ENCODE measurements around the gene FBL.
"Not testable (repeated sequence)": the region's sequence is repeated elsewhere in the genome, so short reads cannot be mapped to it uniquely, and the experiment has no call there.

Gene FBL

DNA sequence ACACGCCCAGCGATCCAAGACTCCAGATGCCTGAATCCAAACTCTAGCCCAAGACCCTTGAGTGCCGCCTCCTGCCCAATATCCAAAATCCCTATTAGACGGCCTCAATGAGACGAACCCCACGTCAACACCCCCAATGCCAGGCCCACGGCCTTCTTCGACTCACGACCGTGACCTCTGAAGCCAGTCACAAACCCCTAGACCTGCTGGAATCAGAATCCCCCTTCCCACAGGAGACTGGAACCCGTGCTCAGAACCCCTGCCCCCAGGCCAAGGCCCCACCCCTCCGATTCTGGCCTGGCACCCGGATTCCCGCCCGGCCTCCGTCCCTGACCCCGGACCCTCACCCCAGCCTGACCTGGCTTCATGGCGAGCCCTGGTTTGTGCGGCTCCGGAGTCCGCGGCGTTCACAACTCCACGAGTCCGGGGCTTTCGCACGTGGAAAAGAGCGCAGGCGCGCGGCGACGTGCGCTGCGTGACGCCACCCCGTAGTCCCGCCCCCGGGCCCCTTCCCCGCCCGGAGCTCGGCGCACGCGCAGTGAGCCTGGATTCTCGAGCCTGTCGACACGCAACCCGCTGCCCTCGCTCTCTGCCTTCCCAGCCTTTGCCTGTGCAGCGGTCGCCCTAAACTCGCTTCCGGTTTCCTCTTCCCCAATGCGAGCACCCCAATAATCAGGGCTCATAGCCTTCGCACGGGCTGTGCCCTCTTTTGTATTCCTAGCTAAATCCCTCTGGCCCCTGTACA lies at the start of gene FBL:
Gene FBL, minus strand, starts transcription at position 447 of the 745 bp plus-strand sequence. Its CDS starts 79 bp downstream, at position 368.
- peak; percentile 99 for DNase-seq

DNA sequence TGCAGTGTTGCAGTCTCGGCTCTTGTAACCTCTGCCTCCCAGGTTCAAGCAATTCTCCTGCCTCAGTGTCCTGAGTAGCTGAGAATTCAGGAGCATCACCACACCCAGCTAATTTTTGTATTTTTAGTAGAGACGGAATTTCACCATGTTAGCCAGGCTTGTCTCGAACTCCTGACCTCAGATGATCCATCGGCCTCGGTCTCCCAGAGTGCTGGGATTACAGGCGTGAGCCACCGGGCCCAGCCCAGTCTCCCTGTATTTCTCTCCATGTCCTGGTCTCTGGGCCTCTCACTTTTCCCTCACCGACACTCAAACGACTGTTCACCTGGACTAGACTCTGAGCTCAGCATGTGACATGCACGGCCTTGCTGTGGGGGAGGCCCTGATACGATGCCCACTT lies 48.9 kb upstream of the FBL start:
- not testable (repeated sequence) for DNase-seq

DNA sequence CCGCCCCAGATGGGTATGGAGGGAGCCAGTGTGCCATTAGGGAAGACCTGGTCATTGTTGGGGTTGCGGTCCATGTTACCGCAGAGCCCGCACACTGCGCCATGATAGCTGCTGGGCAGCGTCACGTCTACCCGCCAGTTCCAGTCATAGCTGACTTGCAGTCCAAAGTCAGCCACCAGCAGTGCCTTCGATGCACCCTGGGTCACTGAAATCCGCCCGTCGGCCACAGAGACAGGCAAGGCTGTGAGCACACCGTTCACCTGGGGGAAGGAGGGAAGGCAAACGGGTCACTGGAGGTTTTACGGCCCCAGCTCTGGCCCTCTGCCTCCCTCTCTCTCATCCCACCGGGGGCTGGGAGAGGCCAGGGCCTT lies 48.0 kb upstream of the FBL start:
- not testable (repeated sequence) for DNase-seq

DNA sequence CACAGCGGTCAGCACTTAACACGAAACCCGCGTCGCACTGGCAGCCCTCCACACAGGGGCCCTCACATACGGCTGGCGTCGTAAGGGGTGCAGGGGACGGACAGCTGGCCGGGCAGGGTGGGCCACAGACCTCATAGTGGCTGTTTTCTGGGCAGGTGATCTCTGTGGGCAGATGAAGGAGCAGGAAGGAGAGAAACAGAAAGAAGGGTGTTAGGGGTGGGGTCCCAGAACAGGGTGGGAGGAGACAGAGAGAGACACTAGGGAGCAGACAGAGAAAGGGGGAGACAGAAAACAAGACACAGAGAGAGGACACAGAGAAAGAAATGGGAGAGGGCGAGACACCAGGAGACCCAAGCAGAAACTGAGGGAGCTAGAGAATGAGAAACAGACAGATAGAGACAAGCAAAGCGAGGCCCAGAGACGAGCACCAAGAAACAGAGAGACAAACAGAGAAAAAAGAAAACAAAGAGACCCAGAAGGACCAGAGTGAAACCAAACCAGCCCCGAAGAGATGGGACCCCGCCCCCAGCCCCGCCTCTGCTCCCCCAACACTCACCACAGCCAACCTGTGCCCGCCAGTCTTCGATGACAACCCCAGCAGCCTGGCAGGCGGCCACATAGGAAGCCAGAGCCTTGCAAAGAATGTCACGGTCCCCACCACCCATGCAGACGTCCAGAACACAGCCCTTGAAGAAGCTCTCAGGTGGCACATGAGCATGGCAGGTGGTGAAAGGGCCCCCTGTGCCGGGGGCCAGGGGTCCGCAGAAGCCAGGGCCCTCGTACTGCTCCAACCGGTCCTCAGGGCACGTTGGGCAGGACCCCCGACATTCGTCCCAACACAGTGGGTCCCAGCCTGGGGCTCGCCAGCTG lies 47.4 kb upstream of the FBL start:
- DNase-seq: not testable (repeated sequence)

DNA sequence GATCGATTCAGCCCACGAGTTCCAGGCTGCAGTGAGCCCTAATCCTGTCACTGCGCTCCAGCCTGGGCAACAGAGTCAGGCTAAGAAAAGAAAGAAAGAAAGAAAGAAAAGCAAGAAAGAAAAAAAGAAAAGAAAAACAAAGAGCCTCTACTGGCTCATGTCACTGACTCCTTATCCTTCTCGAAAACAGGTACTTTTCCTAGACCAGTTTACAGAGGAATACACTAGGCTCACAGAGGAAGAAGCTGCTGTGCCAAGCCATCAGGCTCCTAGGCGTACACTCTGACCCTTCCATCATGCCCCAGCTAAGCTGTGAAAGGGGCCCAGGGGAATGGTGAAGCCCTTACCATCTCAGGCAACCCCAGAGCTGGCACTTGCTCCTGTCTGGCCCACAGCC lies 46.3 kb upstream of the FBL start:
- not testable (repeated sequence) for DNase-seq

DNA sequence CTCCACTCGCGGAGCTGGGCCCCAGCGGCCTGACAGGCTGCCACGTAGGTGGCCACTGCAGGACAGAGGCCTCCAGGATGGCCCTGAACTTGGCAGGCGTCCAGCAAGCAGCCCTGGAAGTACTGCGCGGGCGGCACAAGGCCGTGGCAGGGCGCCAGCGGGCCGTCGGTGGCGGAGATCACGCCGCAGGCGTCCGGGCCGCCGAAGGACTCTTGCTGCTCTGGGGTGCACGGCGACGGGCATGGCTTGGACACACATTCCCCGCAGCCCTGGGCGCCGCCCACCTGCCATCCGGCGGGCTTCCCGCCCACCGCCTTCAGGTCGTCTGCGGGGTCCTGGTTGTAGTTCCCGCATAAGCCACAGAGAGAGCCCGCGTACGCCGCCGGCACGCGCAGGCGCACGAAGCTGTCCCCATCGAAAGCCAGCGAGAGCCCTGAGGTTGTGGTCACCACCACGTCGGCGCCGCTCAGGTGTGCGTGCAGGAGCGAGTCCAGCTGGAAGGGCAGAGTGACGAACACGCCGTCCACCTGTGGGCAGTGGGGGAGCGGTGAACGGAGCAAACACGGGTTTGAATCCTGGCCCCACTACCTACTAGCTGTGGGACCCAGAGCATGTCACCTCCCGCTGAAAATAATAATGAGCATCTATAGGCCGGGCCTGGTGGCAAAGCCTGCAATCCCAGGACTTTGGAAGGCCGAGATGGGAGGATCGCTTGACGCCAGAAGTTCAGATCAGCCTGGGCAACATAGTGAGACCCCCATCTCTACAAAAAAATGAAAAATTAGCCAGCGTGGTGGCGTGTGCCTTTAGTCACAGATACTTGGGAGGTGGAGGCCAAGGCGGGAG lies 45.7 kb upstream of the FBL start:
- peak; percentile 41 for DNase-seq

DNA sequence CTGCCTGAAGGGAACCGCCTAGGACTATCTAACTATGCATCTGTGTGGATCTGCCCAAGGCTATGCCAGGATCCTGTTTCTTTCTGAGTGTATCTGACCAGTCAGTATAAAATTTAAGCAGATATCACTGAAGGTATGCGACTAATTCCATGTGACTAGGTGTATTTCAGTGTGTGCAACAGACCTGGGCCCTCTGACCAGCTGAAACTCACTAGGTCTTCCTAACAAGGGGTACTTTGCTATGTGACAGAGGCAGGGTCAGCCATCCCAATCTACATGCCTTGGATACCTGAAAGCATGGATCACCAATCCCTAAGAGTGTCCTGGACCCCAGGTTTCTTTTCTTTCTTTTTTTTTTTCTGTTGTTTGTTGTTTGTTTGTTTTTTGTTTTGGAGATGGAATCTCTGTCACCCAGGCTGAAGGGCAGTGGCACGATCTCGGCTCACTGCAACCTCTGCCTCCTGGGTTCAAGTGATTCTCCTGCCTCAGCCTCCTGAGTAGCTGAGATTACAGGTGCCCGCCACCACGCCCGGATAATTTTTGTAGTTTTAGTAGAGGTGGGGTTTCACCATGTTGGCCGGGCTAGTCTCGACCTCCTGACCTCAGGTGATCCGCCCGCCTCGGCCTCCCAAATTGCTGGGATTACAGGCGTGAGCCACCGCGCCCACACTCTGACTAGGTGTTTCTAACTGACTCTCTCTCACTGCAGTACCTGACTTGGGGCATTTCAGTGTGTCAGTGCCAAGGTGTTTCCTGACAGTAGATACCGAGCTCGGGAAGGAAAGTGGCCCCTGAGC lies 44.8 kb upstream of the FBL start:
- no peak for DNase-seq

DNA sequence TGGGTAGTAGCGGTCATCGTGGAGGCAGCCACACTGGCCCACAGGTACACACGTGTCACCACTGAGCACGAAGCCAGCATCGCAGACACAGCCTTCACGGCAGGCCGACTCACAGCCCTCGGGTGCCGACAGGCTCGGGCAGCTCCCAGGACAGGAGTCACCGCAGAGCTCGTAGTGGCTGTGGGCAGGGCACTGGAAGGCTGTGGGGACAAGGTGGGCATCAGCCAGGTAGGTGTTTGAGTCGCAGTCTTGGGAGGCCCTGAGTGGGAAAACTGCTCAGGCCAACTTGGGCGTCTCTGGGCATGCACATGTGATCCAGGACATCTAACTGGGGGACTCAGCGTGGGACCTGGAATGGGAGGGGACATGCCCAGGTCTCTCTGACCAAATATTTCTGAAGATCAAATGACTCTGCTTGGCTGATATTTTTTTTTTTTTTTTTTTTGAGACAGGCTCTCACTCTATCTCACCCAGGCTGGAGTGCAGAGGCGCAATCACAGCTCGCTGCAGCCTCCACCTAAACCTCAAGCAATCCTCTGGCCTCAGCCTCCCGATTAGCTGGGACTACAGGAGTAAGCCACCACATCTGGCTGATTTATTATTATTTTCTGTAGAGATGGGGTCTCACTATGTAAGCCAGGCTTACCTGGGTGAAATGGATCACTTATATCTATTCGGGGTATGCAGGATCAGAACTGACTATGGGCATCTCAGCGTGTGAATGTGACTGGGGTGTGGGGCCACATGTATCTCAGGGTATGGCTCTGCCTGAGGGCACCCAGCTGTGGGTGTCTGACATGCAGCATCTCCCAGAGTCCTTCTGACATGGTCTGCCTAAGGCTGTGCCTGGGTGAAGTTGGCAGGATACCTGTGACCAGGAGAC lies 43.9 kb upstream of the FBL start:
- DNase-seq: not testable (repeated sequence)

DNA sequence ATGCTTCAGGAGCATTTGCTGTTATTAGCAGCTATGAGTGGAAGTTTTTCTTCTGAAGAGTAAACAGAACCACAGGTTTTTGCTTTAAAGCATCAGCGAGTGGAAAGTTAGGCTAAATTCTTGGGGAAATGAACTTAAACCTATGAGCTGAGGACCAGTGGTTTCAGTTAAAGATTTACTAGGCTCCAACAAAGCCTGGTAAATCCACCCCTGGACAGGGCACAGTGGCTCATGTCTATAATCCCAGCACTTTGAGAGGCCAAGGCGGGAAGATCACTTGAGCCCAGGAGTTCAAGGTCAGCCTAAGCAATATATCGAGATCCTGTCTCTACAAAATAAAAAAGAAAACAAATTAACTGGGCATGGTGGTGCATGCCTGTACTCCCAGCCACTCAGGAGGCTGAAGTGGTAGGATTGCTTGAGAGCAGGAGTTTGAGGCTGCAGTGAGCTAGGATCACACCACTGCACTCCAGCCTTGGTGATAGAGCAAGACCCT lies 41.3 kb upstream of the FBL start:
- not testable (repeated sequence) for DNase-seq

DNA sequence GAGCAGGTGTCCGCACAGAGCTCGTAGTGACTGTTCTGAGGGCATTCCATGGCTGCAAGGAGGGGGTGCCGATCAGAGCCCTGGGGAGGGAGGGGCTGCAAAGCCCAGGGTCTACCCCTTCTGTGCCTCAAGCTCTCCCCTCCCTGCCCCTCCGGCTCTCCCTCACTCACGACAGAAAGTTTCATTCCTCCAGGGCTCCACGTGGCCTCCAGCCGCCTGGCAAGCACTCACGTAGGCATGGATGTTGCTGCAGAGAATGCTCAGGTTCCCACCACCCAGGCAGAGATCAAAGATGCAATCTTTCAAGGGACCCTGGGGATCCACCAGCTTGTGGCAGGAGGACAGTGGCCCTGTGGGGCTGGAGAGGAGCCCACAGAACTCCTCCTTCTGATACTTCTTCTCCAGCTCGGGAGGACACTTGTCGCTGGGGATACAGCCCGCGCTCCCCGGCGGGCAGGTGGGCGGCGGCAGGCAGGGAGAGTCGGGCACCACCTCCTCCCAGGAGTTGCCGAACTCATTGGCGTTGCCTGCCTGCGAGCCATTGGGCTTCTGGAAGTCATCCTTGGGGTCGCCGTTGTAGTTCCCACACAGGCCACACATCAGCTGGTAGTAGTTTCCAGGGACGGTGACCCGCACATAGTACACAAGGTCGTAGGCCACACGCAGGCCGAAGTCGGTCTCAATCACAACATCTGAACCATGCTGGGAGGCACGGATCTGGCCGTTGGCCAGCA lies 39.8 kb upstream of the FBL start:
- DNase-seq: not testable (repeated sequence)

DNA sequence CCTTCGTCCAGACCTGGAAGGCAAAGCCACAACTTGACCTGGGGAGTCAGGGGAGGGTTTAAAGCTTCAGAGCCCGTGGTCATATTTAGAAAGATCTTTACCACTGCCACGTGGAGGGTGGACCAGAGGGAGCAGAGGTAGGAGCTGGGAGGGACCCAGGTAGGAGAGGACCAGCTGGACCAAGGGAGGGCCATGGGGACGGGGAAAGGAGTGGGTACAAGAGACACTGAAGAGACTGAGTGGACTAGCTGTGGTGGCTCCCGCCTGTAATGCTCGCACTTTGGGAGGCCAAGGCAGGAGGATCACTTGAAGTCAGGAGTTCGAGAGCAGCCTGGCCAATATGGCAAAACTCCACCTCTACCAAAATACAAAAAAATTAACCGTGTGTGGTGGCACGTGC lies 38.5 kb upstream of the FBL start:
- DNase-seq: not testable (repeated sequence)

DNA sequence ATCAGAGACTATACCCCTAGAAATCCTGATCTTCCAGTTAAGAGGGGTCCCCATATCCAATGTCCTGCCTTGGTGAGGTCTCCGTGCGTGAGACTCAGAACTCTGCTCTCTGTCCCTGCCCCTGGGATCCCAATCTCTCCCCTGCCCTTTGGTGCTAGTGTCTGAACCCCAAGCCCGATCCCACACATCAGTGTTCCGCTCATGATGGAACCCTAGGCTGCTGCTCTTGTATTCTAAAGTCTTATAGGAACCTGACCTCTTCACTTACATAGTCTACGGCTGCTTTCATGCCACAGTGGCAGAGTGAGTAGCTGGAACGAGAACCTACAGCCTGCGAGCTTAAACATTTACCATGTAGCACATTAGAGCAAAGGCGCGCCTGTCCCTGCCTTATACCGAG lies 36.5 kb upstream of the FBL start:
- not testable (repeated sequence) for DNase-seq

DNA sequence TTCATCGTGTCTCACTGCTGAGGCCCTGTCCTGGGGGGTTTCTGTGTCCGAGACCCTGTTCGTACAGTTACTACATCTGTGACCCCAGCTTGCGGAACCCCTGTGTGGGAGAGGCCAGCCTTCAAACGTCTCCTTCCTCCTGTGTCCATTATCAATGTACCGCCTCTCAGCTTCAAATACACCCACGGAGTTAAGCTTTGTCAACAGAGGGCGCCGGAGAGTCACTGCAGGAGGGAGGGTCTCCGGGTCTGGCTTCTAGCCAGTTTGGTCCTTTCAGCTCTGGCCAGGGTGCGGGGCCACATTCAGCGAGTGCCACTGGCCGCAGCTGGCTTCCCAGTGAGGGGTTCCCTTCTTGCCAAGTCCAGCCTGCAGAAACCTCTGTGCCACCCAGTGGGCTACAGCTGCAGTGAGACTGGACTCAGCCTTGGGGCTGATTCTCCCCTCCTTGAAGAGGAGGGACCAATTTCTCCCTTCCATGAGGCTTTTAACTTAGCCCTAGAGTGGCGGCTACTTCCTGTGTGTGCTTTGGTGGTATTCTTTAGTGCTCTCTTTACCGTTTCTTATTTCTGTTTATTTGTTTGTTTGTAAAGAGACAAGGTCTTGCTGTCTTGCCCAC lies 35.4 kb upstream of the FBL start:
- DNase-seq: peak; percentile 60

DNA sequence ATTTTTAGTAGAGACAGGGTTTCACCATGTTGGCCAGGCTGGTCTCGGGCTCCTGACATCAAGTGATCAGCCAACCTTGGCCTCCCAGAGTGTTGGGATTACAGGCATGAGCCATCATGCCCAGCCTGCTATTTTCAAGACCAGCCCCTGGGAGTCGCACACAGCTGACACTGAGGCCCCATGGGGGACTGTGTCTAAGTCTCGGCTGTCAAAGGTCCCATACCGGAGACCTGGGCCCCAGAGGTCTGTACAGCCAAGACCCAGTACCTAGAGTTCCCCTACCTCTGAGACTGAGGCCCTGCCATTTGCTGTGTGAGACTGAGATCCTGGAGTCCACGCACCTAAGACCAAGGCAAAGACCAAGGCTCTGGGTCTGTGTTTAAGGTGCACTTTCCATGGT lies 34.1 kb upstream of the FBL start:
- DNase-seq: not testable (repeated sequence)

DNA sequence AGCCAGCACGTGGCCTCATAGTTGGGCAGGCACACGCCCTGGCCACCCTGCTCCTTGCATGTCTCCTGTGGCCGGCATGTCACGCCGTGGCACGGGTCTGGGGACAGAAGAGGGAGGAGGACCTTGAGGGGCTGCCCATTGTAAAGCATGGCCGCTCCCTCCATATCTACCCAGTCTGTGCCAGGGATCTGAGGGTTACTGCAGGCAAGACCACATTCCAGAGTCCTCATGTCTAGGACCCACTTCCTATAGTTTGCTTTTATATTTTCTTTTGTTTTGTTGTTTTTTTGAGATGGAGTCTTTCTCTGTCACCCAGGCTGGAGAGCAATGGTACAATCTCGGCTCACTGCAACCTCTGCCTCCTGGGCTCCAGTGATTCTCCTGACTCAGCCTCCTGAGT lies 33.6 kb upstream of the FBL start:
- DNase-seq: not testable (repeated sequence)

DNA sequence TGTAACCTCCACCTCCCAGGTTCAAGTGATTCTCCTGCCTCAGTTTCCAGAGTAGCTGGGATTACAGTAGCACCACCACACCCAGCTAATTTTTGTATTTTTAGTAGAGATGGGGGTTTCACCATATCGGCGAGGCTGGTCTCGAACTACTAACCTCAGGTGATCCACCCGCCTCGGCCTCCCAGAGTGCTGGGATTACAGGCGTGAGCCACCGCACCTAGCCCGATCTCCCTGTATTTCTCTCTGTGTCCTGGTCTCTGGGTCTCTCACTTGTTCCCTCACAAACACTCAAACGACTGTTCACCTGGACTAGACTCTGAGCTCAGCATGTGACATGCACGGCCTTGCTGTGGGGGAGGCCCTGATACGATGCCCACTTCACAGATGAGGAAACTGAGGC lies 32.7 kb upstream of the FBL start:
- not testable (repeated sequence) for DNase-seq

DNA sequence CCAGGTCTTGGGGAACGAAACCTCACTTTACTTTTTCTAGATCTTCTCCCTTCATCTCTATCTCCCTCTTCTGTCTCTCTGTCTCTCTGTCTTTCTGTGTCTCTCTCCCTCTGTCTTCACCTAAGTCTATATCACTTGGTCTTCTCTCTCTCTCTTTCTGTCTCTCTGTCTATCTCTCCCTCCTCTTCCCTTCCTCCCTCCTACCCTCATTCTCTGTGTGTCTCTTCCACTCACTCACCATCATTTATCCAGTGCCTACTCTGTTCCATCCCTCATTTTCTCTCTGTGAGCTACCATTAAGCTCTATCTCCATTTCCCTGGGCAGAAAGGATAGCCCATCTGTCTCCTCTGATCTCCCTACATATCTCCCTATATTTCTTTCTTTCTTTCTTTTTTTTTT lies 32.2 kb upstream of the FBL start:
- no peak for DNase-seq

DNA sequence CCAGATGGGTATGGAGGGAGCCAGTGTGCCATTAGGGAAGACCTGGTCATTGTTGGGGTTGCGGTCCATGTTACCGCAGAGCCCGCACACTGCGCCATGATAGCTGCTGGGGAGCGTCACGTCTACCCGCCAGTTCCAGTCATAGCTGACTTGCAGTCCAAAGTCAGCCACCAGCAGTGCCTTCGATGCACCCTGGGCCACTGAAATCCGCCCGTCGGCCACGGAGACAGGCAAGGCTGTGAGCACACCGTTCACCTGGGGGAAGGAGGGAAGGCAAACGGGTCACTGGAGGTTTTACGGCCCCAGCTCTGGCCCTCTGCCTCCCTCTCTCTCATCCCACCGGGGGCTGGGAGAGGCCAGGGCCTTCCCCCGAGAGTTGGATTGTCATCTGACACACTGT lies 31.8 kb upstream of the FBL start:
- DNase-seq: not testable (repeated sequence)

DNA sequence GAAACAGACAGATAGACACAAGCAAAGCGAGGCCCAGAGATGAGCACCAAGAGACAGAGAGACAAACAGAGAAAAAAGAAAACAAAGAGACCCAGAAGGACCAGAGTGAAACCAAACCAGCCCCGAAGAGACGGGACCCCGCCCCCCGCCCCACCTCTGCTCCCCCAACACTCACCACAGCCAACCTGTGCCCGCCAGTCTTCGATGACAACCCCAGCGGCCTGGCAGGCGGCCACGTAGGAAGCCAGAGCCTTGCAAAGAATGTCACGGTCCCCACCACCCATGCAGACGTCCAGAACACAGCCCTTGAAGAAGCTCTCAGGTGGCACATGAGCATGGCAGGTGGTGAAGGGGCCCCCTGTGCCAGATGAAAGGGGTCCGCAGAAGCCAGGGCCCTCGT lies 31.3 kb upstream of the FBL start:
- DNase-seq: not testable (repeated sequence)

DNA sequence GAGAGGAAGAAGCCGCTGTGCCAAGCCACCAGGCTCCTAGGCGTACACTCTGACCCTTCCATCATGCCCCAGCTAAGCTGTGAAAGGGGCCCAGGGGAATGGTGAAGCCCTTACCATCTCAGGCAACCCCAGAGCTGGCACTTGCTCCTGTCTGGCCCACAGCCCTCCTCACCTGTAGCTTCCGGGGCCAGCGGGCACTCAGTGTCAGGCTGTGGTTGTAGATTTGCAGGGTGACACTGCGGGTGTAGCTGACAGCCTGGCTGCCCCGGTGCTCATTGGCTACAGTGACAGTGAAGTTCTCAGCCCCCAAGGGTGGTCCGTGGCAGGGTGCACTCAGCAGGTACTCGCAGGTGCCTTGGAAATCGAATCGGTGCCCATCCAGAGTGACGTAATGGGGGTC lies 30.3 kb upstream of the FBL start:
- DNase-seq: not testable (repeated sequence)
